Hepatocyte (in vitro differentiated cells): ENCODE results near the gene FSD1. TPM values are rescaled to one million over a fixed set of nuclear protein-coding genes. Genes with fewer than 3 reads are reported as not detected.

Experiments used
- DNase-seq: peaks from one replicate; pipeline ENCODE4 v3.0.0-alpha.2; 2016; ENCODE audit warnings: low spot score
- H2AFZ ChIP-seq: fragments of 200-600 bp; sonication (generic); 2 replicates; pipeline ENCODE4 v1.6.0; 2016; ENCODE audit warnings: antibody characterized with exemption, mild to moderate bottlenecking
- H3K27ac ChIP-seq: fragments of 200-600 bp; sonication (generic); 2 replicates; pipeline ENCODE4 v1.5.1; 2016; ENCODE audit warnings: mild to moderate bottlenecking
- H3K27me3 ChIP-seq: fragments of 200-600 bp; sonication (generic); 2 replicates; pipeline ENCODE4 v1.6.1; 2016
- H3K36me3 ChIP-seq: fragments of 200-600 bp; sonication (generic); replicated peaks from 2 replicates; pipeline ENCODE4 v1.5.1; 2016; ENCODE audit warnings: low read depth; ENCODE audit not compliant: insufficient read depth
- H3K4me1 ChIP-seq: fragments of 200-600 bp; sonication (generic); 2 replicates; pipeline ENCODE4 v1.5.1; 2016; ENCODE audit warnings: mild to moderate bottlenecking, moderate library complexity; ENCODE audit not compliant: insufficient read depth
- H3K4me2 ChIP-seq: fragments of 200-600 bp; sonication (generic); 2 replicates; pipeline ENCODE4 v1.6.0; 2016
- H3K4me3 ChIP-seq: fragments of 200-600 bp; sonication (generic); 2 replicates; pipeline ENCODE4 v1.5.1; 2016; ENCODE audit warnings: mild to moderate bottlenecking
- H3K79me2 ChIP-seq: fragments of 200-600 bp; sonication (generic); 2 replicates; pipeline ENCODE4 v1.6.0; 2017; ENCODE audit warnings: mild to moderate bottlenecking
- H3K9me2 ChIP-seq: fragments of 200-600 bp; sonication (generic); replicated peaks from 2 replicates; pipeline ENCODE4 v1.6.0; 2017; ENCODE audit warnings: mild to moderate bottlenecking; ENCODE audit not compliant: insufficient read depth
- H3K9me3 ChIP-seq: fragments of 200-600 bp; sonication (generic); 2 replicates; pipeline ENCODE4 v1.5.1; 2016; ENCODE audit warnings: low read depth, mild to moderate bottlenecking
- H4K20me1 ChIP-seq: fragments of 200-600 bp; sonication (generic); 2 replicates; pipeline ENCODE4 v1.6.0; 2016; ENCODE audit warnings: mild to moderate bottlenecking; ENCODE audit not compliant: insufficient read depth, poor library complexity, severe bottlenecking
- CTCF ChIP-seq: fragments of 200-600 bp; sonication (generic); IDR thresholded peaks from 2 replicates; pipeline ENCODE4 v1.5.1; 2016; ENCODE audit warnings: antibody characterized with exemption, mild to moderate bottlenecking; ENCODE audit not compliant: poor library complexity
- EZH2 ChIP-seq: fragments of 200-600 bp; sonication (generic); IDR thresholded peaks from 2 replicates; pipeline ENCODE4 v1.6.1; 2016; ENCODE audit warnings: antibody characterized with exemption, mild to moderate bottlenecking, borderline replicate concordance
- EZH2phosphoT487 ChIP-seq: fragments of 200-600 bp; sonication (generic); IDR thresholded peaks from one replicate; pipeline ENCODE4 v1.6.1; 2018; ENCODE audit warnings: antibody characterized with exemption, mild to moderate bottlenecking, low read depth, moderate library complexity; ENCODE audit not compliant: unreplicated experiment, severe bottlenecking
- WGBS: methylation state at CpG from one replicate; pipeline ENCODE4 v1.1.6; 2016; ENCODE audit warnings: low lambda C conversion rate; ENCODE audit errors: missing lambda C conversion rate; 5-methylcytosine and 5-hydroxymethylcytosine counted together
- polyA plus RNA-seq: library from polyadenylated mRNA; unstranded; fragments of >200 nt; fragmentation: Nextera tagmentation; extraction: Ambion mirVana; gene quantifications from 2 replicates; pipeline ENCODE4 v1.2.1, GENCODE V29; 2016
- total RNA-seq: library from RNA; depleted of rRNA; stranded (reverse); fragments of >200 nt; gene quantifications from 2 replicates; pipeline ENCODE4 v1.2.3, GENCODE V29; 2014

The FSD1 gene
- total and polyA plus RNA-seq, 2 experiments from 2014 or later, result 2.8 to 6.3 TPM

DNA sequence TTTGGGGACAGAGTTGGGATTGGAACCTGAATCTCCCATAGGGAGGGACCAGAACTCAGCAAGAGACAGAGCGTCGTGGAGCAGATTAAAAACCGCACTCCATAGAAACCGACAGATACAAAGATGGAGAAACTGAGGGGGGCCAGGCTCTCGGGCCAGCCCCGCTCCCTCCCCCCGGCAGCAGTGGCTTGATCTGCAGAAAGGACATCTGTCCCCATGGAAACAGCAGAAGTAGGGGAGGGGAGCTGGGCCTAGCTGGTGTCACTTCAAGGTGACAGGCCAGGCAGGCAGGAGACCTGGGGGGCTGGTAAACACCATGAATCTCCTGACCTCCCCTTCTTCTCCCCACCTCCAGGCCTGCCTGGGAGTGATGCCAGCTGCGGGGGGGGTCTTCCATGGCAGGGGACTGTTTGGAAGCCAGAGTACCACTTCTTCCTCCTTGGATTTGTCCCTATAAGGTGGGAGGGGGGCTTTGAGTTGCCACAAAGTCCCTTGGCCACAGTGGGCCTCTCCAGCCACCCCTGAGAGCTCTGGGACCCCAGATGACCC is 13.1 kb upstream of the FSD1 start:
- H3K9me3 ChIP-seq, result no peaks in the 10 kb centered on the region
- no peaks in the 10 kb centered on the region for H3K4me1 ChIP-seq
- 83% methylated on average over 8 of the region's 8 CpGs for WGBS
- no peak for DNase-seq
- no peaks in the 10 kb centered on the region for H4K20me1 ChIP-seq
- no peaks in the 10 kb centered on the region for H3K36me3 ChIP-seq
- no peak overlapping the region for H3K4me2 ChIP-seq
- H3K27me3 ChIP-seq, result no peaks in the 10 kb centered on the region
- no peaks in the 10 kb centered on the region for H3K79me2 ChIP-seq
- no peak overlapping the region for H2AFZ ChIP-seq
- H3K4me3 ChIP-seq, result no peak overlapping the region
- TF ChIP-seq EZH2phosphoT487 (no peak), EZH2 (no peak), CTCF (no peak)
- no peaks in the 10 kb centered on the region for H3K9me2 ChIP-seq
- H3K27ac ChIP-seq, result no peak overlapping the region

DNA sequence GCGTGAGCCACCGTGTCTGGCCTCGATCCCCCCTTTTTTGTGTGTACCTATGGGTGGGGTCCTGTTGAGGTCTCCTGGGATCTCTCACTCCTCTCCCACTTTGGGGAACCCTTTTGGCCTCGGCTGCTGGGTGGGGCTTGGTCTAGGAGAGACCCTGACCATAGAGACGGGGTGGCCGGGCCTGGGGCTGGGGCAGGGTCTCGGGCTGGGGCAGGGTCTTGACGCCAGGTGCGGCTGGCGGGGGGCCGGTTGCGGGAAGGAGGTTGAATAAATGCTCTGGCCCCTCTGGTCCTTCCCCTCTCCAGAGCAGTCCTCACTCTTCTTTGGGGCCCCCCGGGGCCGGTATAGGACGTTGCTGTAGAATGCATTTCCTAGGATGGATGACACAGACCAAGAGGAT is 11.9 kb upstream of the FSD1 start:
- DNase-seq, result no peak
- H2AFZ ChIP-seq, result no peak overlapping the region
- no peaks in the 10 kb centered on the region for H3K79me2 ChIP-seq
- H3K4me3 ChIP-seq, result no peak overlapping the region
- no peak overlapping the region for H3K27ac ChIP-seq
- no peaks in the 10 kb centered on the region for H3K27me3 ChIP-seq
- no peak overlapping the region for H3K4me2 ChIP-seq
- TF ChIP-seq EZH2phosphoT487 (no peak), CTCF (no peak), EZH2 (no peak)
- H3K36me3 ChIP-seq, result no peaks in the 10 kb centered on the region
- no peaks in the 10 kb centered on the region for H3K9me3 ChIP-seq
- WGBS, result 87% methylated on average over 15 of the region's 15 CpGs
- no peaks in the 10 kb centered on the region for H3K4me1 ChIP-seq
- H4K20me1 ChIP-seq, result no peaks in the 10 kb centered on the region
- no peaks in the 10 kb centered on the region for H3K9me2 ChIP-seq

DNA sequence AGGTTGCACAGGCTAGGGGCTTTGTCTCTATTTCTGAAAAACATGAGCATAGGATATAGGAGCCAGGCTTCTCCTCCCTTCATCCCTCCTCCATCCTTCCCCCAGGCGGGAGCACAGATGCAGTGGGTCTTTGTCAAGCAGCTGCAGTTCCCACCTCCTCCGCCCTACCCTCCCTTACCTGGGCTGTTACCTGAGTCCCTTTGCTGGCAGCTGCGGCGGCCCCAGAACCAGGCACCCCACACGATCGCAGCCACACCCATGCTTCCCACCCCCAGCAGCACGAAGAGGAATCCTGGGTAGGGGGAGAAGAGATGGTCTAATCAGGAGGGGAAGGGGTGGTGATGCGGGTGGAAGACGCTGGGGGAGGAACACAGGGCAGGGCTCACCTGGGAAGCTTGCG is 10.0 kb upstream of the FSD1 start:
- H3K36me3 ChIP-seq, result no peaks in the 10 kb centered on the region
- H4K20me1 ChIP-seq, result no peaks in the 10 kb centered on the region
- no peak overlapping the region for H3K4me2 ChIP-seq
- WGBS, result 65% methylated on average over 10 of the region's 10 CpGs
- H3K4me1 ChIP-seq, result no peaks in the 10 kb centered on the region
- no peaks in the 10 kb centered on the region for H3K79me2 ChIP-seq
- TF ChIP-seq EZH2, result no peak
- no peak for TF ChIP-seq CTCF
- TF ChIP-seq EZH2phosphoT487, result no peak
- H3K9me2 ChIP-seq, result no peaks in the 10 kb centered on the region
- H2AFZ ChIP-seq, result no peak overlapping the region
- no peaks in the 10 kb centered on the region for H3K27me3 ChIP-seq
- no peak overlapping the region for H3K27ac ChIP-seq
- H3K9me3 ChIP-seq, result no peaks in the 10 kb centered on the region
- no peak overlapping the region for H3K4me3 ChIP-seq
- DNase-seq, result no peak
